Measurements from ENCODE around the gene CFAP53.
A peak's percentile ranks its signal among the peaks of the same experiment; 100 is the strongest.
"Not testable (repeated sequence)": the region's sequence is repeated elsewhere in the genome, so short reads cannot be mapped to it uniquely, and the experiment has no call there.

Gene CFAP53

GRCh38 chr18:50289108-50289443 lies 22.8 kb upstream of the CFAP53 start:
- POLR2A ChIA-PET = no interaction called here
- no peak for TF ChIP-seq BHLHE40 (IDR thresholded peaks at IDR 0.05; ENCODE audit: borderline replicate concordance)
- no peak for TF ChIP-seq FOXM1 (IDR thresholded peaks at IDR 0.05; ENCODE audit: borderline replicate concordance)
- no peak for TF ChIP-seq HDGF (IDR thresholded peaks at IDR 0.05; ENCODE audit: borderline replicate concordance)
- TF ChIP-seq ZNF384 (IDR thresholded peaks at IDR 0.05) = no peak
- no peak for TF ChIP-seq SP1 (IDR thresholded peaks at IDR 0.05)
- no peak for TF ChIP-seq PKNOX1 (IDR thresholded peaks at IDR 0.05)
- TF ChIP-seq ARNT (IDR thresholded peaks at IDR 0.05) = no peak
- no peak for TF ChIP-seq SUZ12 (IDR thresholded peaks at IDR 0.05)
- TF ChIP-seq CTBP1 (IDR thresholded peaks at IDR 0.05; ENCODE audit: borderline replicate concordance) = no peak

GRCh38 chr18:50288348-50289107 lies 22.2 kb upstream of the CFAP53 start:
- CTCF ChIA-PET; DNase-seq (ENCODE audit: extremely low spot score); POLR2A ChIA-PET: not testable (repeated sequence)

More at GRCh38 chr18:50289108-50289443, 22.8 kb upstream of the CFAP53 start:
- DNase-seq (ENCODE audit: extremely low spot score) = no peak
- CTCF ChIA-PET = no interaction called here

GRCh38 chr18:50287441-50288347 lies 21.4 kb upstream of the CFAP53 start, which contains the start of gene CXXC1:
Gene CXXC1, minus strand, starts transcription at chr18:50287692. Its CDS starts 103 bp downstream, at chr18:50287589.
- CTCF ChIA-PET = no interaction called here
- TF ChIP-seq HDGF (IDR thresholded peaks at IDR 0.05; ENCODE audit: borderline replicate concordance) (no peak), ELF4 (IDR thresholded peaks at IDR 0.05) (peak; percentile 35)
- POLR2A ChIA-PET = no interaction called here
- peak; percentile 81 for DNase-seq (ENCODE audit: extremely low spot score)

GRCh38 chr18:50287028-50287440 lies 20.7 kb upstream of the CFAP53 start:
- no peak for TF ChIP-seq SP1 (IDR thresholded peaks at IDR 0.05)
- TF ChIP-seq PKNOX1 (IDR thresholded peaks at IDR 0.05) = no peak
- TF ChIP-seq TARDBP (IDR thresholded peaks at IDR 0.05) = no peak
- no peak for TF ChIP-seq HDGF (IDR thresholded peaks at IDR 0.05; ENCODE audit: borderline replicate concordance)
- no peak for TF ChIP-seq NFRKB (IDR thresholded peaks at IDR 0.05)
- TF ChIP-seq FOXM1 (IDR thresholded peaks at IDR 0.05; ENCODE audit: borderline replicate concordance) = no peak
- TF ChIP-seq FOXA1 (IDR thresholded peaks at IDR 0.05) = no peak
- no peak for TF ChIP-seq BHLHE40 (IDR thresholded peaks at IDR 0.05; ENCODE audit: borderline replicate concordance)
- no peak for TF ChIP-seq L3MBTL2 (conservative IDR thresholded peaks at IDR 0.05)
- TF ChIP-seq CTBP1 (IDR thresholded peaks at IDR 0.05; ENCODE audit: borderline replicate concordance) = no peak
- no peak for TF ChIP-seq ARNT (IDR thresholded peaks at IDR 0.05)
- TF ChIP-seq ELF4 (IDR thresholded peaks at IDR 0.05) = no peak
- TF ChIP-seq LEF1 (IDR thresholded peaks at IDR 0.05; ENCODE audit: borderline replicate concordance) = no peak
- TF ChIP-seq SUZ12 (IDR thresholded peaks at IDR 0.05) = no peak
- TF ChIP-seq ZNF384 (IDR thresholded peaks at IDR 0.05) = no peak
- no peak for TF ChIP-seq FOXK2 (IDR thresholded peaks at IDR 0.05)
- POLR2A ChIA-PET = no interaction called here
- no peak for DNase-seq (ENCODE audit: extremely low spot score)
- CTCF ChIA-PET = no interaction called here

- TF ChIP-seq TARDBP (IDR thresholded peaks at IDR 0.05) (no peak), ZNF384 (IDR thresholded peaks at IDR 0.05) (no peak), FOXK2 (IDR thresholded peaks at IDR 0.05) (no peak), NFRKB (IDR thresholded peaks at IDR 0.05) (no peak), L3MBTL2 (conservative IDR thresholded peaks at IDR 0.05) (no peak), HDGF (IDR thresholded peaks at IDR 0.05; ENCODE audit: borderline replicate concordance) (no peak), BHLHE40 (IDR thresholded peaks at IDR 0.05; ENCODE audit: borderline replicate concordance) (no peak), ELF4 (IDR thresholded peaks at IDR 0.05) (no peak)
- ChIA-PET CTCF (interaction anchor here (0.6 kb wide), 1 partner anchor 71 kb away, joined by 3 read pairs; no protein-coding TSS in a partner anchor), POLR2A (no interaction called here)
- DNase-seq (ENCODE audit: extremely low spot score) = no peak
These were observed 20.2 kb upstream of the CFAP53 start for GRCh38 chr18:50286391-50287027.

- CTCF ChIA-PET = interaction anchor here (0.6 kb wide), 1 partner anchor 71 kb away, joined by 3 read pairs; no protein-coding TSS in a partner anchor
- POLR2A ChIA-PET = no interaction called here
- no peak for DNase-seq (ENCODE audit: extremely low spot score)
- TF ChIP-seq FOXM1 (IDR thresholded peaks at IDR 0.05; ENCODE audit: borderline replicate concordance) = no peak
- no peak for TF ChIP-seq TARDBP (IDR thresholded peaks at IDR 0.05)
- no peak for TF ChIP-seq ARNT (IDR thresholded peaks at IDR 0.05)
- no peak for TF ChIP-seq ZNF384 (IDR thresholded peaks at IDR 0.05)
- TF ChIP-seq BHLHE40 (IDR thresholded peaks at IDR 0.05; ENCODE audit: borderline replicate concordance) = no peak
- TF ChIP-seq CTBP1 (IDR thresholded peaks at IDR 0.05; ENCODE audit: borderline replicate concordance) = no peak
- TF ChIP-seq PKNOX1 (IDR thresholded peaks at IDR 0.05) = no peak
- no peak for TF ChIP-seq FOXA1 (IDR thresholded peaks at IDR 0.05)
- no peak for TF ChIP-seq SUZ12 (IDR thresholded peaks at IDR 0.05)
- no peak for TF ChIP-seq HDGF (IDR thresholded peaks at IDR 0.05; ENCODE audit: borderline replicate concordance)
- no peak for TF ChIP-seq SP1 (IDR thresholded peaks at IDR 0.05)
- TF ChIP-seq LEF1 (IDR thresholded peaks at IDR 0.05; ENCODE audit: borderline replicate concordance) = no peak
- TF ChIP-seq ELF4 (IDR thresholded peaks at IDR 0.05) = no peak
- no peak for TF ChIP-seq L3MBTL2 (conservative IDR thresholded peaks at IDR 0.05)
- no peak for TF ChIP-seq FOXK2 (IDR thresholded peaks at IDR 0.05)
- TF ChIP-seq NFRKB (IDR thresholded peaks at IDR 0.05) = no peak
These were observed 19.5 kb upstream of the CFAP53 start for GRCh38 chr18:50285631-50286321.
